DMS53 treated with DMSO at 0.1 percent for 48 hours (cell line): Measurements from ENCODE around the gene NDUFS8.

Experiments
- DNase-seq: peaks from one replicate; lab custom pipeline; 2025; ENCODE audit not compliant: unreplicated experiment; lab: John Stamatoyannopoulos, UW

The NDUFS8 gene

DNA sequence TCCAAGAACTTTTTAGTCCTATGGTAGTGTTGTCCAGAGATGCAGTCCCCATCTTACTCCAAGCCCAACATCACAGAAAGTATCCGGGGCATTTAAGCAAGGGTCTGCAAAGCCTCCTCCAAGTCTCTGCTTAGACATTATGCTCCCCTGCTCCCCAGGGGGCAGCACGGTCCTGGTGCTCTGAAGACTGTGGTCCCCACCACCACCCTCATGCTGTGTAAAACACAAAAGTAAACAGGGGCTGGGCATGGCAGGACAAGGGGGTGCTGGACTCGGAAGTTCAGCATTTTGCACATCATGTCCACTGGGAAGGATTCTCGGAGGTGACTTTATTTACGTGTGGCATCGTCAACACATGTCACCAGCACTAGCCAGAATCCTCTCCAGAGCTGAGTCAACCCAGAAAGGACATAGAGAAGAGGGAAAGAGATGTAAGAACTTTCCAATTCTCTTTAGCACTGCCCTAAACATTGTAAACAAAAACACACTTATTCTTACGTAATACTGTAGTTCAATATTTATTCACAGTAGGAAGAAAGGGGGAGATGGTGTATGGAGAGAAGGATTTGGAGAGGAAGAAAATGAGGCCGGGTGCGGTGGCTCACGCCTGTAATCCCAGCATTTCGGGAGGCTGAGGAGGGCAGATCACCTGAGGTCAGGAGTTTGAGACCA lies 46.0 kb downstream of the NDUFS8 start:
- DNase-seq = no peak

GRCh38 chr11:68077617-68078582 lies 47.4 kb downstream of the NDUFS8 start:
- DNase-seq = no peak

- no peak for DNase-seq
These were observed 50.4 kb downstream of the NDUFS8 start for GRCh38 chr11:68080860-68081259.

DNA sequence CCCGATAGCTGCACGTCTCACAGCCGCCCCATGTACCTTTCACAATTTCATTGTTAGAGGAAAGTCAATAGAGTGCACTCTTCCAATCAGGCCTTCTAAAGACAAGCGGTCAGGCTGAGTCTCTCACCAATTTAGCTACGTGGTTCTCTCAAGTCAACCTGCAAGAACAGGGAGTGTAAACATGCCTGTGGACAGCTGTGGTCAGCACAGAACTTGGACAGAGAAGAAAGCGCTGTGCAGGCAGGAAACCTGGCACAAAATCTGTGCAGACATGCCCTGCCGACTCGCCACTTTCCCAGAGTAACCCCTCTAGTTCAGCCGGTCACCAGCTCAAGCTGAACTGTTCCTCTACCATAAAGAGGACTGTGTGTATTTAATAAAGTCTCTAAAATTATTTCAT lies 51.2 kb downstream of the NDUFS8 start:
- DNase-seq = no peak

GRCh38 chr11:68082481-68082880 lies 52.0 kb downstream of the NDUFS8 start:
- no peak for DNase-seq

DNA sequence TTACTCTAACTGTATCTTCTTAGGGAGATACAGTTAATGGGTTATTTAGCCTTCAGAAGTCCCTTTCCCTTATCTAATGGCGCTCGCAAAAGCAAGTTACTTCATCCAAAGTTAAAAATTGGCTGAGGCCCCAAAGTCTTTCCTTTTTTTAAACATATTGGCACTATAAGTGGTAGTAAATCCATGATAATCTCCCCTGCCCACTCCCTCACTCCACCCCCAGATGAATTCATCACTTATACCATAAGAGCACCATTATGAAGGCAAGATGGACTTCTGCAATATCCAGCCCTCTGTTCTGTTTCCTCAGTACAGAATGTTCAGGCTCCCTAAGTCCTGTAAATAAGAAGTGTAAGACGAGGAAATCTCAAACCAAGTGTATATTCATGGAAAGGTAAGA lies 53.0 kb downstream of the NDUFS8 start:
- no peak for DNase-seq
